HG03103 (cell line): ENCODE data around the gene CMTR1.
"Not testable (repeated sequence)": the region's sequence is repeated elsewhere in the genome, so short reads cannot be mapped to it uniquely, and the experiment has no call there.

Source experiments
- ATAC-seq: cut with Tn5 transposase; IDR thresholded peaks from one replicate; pipeline ENCODE4 v1.9.1; 2021; ENCODE audit warnings: low read depth; ENCODE audit not compliant: unreplicated experiment

The CMTR1 gene

DNA sequence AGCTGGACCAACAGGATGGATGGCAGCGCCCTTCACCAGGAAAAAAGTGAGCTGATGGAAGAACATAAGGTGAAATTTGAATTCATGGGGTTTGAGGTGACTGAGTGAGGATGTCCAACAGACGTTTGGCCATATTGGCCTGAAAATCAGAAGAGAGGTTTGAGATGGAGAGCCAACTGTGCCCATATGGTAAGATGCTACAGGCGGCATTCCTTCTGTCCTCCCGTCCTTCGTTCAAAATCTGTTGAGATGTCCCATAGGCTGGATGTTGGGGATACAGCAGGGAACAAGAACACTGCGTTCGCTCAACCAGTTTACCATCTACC is 468 bp upstream of the CMTR1 start:
- no peak for ATAC-seq

DNA sequence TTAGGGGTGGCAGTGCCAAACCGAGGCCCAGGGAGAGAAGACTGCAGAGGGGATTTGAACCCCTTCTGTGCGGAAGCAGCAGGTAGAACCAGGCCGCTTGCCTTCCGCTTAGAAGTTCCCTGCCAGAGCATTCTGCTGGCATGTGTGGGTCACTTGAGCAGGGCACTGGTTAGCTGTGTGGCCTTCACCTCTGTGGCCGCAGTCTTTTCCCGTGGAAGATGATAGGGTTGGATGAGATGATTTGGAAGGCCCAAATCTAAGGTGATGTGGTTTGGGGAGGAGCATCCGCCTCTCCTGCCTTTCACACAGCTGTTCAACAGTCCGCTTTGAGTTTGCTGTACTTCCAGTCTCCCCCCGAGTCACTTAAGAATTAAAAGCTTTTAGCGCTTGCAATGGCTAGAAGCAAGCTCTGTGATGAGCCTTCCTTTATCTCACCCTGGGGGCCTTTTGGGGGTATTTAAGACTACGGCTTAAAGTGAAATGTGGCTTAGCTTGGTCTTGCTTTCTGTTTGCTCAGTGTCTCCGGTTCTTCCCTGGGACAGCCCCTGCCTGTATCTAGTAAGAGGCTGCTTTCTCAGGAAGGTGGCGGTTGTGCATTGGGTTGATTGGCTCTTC is 743 bp downstream of the CMTR1 start:
- ATAC-seq, result peak; percentile 6

GRCh38 chr6:37435373-37435772 is 2.4 kb downstream of the CMTR1 start:
- no peak for ATAC-seq

DNA sequence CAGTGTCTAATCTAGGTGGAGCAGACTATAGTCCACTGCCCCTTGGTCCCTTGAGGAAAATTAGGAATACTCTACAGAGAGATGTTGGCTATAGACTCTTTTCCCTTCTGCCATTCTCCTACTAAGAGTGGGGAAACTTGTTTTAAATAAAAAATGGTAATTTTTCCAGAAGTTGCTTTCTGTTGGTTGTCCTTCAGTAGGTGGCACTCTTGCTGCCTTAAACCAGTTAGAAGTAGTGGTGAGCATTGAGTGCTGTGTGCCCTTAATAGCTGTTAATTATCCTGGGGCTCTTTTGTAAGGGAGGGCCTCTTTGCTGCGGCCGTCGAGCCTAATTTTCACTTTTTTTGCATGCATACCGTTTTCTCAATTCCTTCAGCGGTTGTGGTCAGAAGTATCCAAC is 2.8 kb downstream of the CMTR1 start:
- no peak for ATAC-seq

DNA sequence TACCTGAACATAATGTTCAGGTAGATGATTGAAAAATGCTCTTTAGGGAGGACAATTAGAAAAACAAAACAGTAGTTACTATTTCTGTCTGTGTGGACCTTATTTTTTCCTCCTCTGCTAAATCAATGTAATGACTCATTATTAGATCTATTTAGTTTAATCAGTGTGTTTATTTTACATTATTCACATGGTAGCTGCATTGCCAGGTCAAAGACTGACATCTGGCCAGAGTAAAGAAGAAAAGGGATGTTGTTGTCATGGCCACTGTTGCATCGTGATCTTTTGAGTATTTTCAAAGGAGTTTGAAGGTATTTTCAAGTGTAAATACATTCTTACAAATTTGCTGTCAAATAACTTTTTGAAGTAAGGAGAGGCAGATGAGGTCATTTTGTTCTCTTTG is 5.9 kb downstream of the CMTR1 start:
- ATAC-seq, result no peak

DNA sequence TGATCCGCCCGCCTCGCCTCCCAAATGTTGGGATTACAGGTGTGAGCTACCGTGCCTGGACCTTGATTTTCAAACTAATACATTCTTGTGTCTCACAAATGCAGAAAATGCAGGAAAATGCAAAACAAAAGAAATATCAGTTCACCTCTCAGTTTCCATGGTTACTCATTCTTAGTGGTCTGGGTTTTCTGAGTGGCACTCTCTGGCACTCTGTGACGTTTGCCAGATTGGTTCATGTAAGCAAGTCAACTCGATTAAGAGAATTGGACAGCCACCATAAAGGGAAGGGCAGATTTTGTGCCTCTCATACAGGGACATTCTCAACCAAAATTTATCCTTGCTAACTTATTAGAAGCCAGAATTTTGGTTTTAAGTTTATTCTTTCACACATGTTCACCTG is 8.6 kb downstream of the CMTR1 start:
- ATAC-seq, result no peak

DNA sequence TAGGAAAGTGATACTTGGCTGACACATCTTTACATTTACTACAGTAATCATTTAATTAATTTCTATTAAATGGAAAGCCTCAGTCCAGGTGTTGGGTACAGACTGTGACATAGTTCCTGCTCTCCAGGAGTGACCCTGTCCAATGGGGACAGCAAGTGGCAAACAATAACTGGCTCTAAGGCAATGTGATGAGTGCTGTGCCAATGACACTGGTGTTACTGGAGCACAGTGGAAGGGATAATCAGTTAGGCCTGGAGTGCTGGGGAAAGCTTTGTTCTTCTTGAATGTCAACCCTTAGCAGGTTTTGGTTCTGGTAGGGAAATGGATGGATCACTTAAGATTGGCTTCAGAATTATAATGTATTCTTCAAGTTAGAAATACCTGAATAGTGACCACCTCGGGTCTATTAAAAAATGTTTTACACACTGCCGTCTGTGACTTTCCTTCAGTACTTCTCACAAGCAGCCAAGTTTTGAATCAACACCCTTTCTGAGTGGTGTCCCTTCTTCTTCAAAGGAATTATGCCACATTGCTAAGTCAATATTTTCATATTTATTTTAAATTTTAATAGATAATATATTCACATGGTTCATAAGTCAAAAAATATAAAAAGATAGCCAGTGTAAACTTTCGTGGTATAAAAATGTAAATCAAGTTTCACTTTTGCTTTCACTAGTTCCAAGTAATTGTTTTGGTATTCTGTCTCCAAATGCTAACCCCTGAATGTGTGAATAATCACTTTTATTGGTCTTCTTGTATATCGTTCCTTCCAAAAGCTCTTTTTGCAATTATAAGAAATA is 9.6 kb downstream of the CMTR1 start:
- no peak for ATAC-seq

DNA sequence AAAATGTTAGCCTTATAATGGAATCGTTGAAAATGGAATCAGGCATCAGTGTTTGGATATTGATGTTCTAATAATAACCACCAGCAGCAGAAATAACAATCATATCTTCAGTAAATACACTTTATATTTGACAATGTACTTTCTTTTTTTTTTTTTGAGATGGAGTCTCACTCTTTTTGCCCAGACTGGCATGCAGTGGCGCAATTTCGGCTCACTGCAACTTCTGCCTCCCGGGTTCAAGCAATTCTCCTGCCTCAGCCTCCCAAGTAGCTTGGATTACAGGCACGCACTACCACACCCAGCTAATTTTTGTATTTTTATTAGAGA is 10.2 kb downstream of the CMTR1 start:
- not testable (repeated sequence) for ATAC-seq

- no peak for ATAC-seq
Measured at GRCh38 chr6:37449984-37450383, 17.0 kb downstream of the CMTR1 start.

- ATAC-seq, result no peak
Measured at GRCh38 chr6:37451441-37452193, 18.6 kb downstream of the CMTR1 start.

DNA sequence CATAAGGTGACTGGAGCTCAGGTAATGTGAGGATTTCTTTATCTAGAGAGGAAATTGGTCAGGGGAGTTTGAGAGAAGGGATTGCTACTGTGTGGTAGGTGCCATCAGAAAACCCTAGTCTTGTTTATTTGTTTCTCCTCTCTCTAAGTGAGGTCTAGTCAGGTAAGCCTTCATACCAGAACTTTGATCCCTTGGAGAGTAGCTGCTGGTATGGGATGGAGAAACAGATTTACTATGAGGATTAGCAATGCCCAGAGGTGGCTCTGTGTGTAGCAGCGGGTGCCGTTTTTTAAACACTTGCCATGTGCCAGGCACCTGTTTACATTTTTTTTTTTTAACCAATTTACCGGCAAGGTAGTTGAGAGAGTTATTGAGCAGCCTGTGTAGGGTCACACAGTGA is 19.5 kb downstream of the CMTR1 start:
- no peak for ATAC-seq

GRCh38 chr6:37454420-37455140 is 21.6 kb downstream of the CMTR1 start:
- no peak for ATAC-seq

DNA sequence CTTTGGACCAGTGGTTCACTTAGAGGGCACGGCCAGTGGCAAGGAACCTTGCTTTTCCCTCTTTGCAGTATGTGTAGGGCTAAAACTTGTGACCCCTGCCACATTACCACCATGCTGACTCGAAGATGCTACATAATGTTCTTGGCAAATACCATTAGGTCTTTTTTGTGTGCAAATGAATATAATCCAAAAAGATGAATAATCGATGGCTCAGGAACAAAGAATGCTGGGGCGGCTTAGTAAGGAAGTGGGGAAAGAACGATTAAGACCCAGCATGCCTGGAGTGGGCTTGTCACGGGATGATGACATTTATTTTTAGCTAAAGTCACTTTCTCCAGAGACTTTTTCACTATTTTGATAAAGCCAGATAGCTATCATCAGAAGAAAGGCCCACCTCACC is 23.1 kb downstream of the CMTR1 start:
- no peak for ATAC-seq

GRCh38 chr6:37456816-37457560 is 24.0 kb downstream of the CMTR1 start:
- ATAC-seq, result no peak

DNA sequence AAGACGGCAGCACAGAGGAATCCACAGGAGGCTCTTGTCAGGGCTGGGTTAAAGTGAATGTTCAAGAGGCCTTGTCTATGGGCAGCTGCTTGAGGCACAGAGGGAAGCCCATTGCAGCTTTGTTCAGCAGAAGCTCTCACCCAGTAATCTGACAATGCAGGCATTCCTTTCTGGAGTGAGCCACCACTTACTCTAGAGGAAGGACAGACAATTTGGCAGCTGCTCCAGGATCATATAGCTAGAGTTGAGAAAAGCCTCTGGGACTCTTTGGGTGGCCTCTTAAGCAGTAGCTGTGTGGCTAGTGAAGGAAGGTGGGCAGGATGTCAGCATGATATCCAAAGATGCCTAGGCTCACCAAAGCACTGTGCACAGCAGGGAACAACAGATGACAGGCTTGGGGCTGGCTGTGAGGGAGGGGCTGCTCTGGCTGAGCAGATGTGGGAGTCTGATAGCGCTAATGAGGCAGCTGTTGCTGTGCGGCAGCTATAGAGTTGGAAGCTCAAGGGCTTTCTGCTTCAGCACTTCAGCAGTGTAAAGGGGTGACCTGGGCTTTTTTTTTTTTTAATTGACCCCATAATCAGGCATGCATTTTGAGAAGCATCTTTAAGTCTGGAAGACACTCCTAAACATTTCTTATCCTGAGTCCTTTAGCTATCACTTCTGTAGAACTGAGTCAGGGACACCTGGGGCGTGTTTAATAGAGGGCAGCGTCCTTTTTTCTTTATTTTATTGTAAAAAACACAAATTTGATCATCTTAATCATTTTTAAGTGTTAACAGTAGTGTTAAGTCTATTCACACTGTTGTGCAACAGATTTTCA is 27.2 kb downstream of the CMTR1 start:
- no peak for ATAC-seq

DNA sequence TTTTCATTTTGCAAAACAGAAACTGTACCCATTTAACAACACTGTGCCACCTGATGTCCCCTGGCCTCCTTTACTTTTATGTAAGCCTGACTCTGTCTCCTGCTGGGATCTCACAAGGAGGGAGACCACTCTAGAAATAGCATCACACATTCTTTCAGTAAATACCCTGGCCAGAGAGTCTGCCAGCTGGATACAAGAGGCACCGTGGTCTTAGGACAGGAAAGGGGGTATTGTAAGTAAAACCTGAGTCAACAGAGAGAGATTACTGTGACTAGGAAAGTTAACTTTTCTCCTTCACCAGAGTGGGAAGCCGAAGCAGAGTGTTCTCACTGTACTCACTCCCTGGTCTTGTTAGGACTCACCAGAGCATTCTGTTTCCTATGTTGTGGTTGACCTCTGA is 27.8 kb downstream of the CMTR1 start:
- ATAC-seq, result no peak

DNA sequence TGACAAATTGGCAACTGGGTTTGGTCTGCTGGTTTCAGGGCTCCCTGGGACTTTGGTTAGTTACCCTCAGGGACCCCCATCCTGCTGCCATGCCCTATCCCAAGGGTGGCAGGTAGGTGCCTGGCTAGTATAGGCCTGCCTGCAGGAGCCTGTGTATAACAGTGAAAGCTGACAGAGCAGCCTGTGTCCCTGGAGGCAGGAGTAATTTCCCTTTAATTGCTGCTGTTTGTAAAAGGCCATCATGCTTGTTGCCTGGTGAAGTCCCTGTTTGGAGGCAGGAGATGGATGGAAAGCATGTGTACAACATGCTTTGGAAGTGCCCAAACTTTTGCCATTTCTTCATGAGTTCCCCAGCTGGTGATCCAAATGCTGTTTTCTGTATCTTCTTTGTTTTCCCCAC is 30.1 kb downstream of the CMTR1 start:
- ATAC-seq, result no peak

DNA sequence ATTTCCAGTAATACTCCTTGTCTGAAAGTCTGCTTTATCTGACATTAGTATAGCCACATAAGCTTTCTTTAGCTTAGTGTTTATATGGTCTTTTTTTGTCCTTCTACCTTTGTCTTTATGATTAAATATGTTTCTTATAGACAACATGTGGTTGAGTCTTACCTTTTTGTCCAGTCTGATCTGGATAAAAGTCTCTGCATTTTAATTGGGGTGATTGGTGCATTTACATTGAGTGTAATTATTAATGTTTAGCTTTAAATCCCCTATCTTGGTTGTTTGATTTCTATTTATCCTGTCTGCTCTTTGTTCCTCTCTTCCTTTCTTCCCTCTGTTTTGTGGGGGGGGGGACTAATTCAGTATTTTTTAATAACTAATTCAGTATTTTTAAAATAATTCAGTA is 34.7 kb downstream of the CMTR1 start:
- ATAC-seq, result no peak

GRCh38 chr6:37473364-37474095 is 40.5 kb downstream of the CMTR1 start:
- ATAC-seq, result no peak
